Hepatocyte (in vitro differentiated cells): ENCODE measurements around the gene QRFP.

Experiments used
- CTCF ChIP-seq: fragments of 200-600 bp; sonication (generic); IDR thresholded peaks from 2 replicates; pipeline ENCODE4 v1.5.1; 2016; ENCODE audit warnings: antibody characterized with exemption, mild to moderate bottlenecking; ENCODE audit not compliant: poor library complexity
- EZH2phosphoT487 ChIP-seq: fragments of 200-600 bp; sonication (generic); IDR thresholded peaks from one replicate; pipeline ENCODE4 v1.6.1; 2018; ENCODE audit warnings: antibody characterized with exemption, mild to moderate bottlenecking, low read depth, moderate library complexity; ENCODE audit not compliant: unreplicated experiment, severe bottlenecking

GRCh38 chr9:130887494-130888144, 9.0 kb downstream of the QRFP start:
- no peak for TF ChIP-seq CTCF
- TF ChIP-seq EZH2phosphoT487 = no peak
